HepG2 (cell line): Measurements from ENCODE around the gene IL32. TPM values are rescaled to one million over a fixed set of nuclear protein-coding genes. Genes with fewer than 3 reads are reported as not detected.
A peak's percentile ranks its signal among the peaks of the same experiment; 100 is the strongest.

Source experiments
- AGO1 ChIP-seq: fragments of 200-400 bp; formaldehyde crosslinking; IDR thresholded peaks from 2 replicates; pipeline ENCODE4 v1.6.1; 2017; ENCODE audit warnings: mild to moderate bottlenecking, low read depth, low read length, moderate library complexity; ENCODE audit not compliant: poor library complexity, severe bottlenecking
- ERF ChIP-seq: IDR thresholded peaks from 2 replicates; pipeline ENCODE4 v1.6.1; 2018; ENCODE audit warnings: missing biosample characterization, missing genetic modification reagents
- MAX ChIP-seq: IDR thresholded peaks from 2 replicates; pipeline ENCODE4 v1.6.1; 2012; ENCODE audit warnings: inconsistent platforms
- MED1 ChIP-seq: sonication (generic); formaldehyde crosslinking; IDR thresholded peaks from 2 replicates; pipeline ENCODE4 v1.4.0; 2020; ENCODE audit warnings: missing genetic modification reagents
- NFE2L1 ChIP-seq: sonication (generic); formaldehyde crosslinking; IDR thresholded peaks from 2 replicates; pipeline ENCODE4 v1.4.0; 2020; ENCODE audit warnings: missing genetic modification reagents, mild to moderate bottlenecking, borderline replicate concordance
- PLSCR1 ChIP-seq: sonication (generic); formaldehyde crosslinking; IDR thresholded peaks from 2 replicates; pipeline ENCODE4 v1.5.0; 2020; ENCODE audit warnings: missing genetic modification reagents, mild to moderate bottlenecking, borderline replicate concordance
- POLR2A ChIP-seq, 2 experiments: IDR thresholded peaks; 2 replicates each; pipeline ENCODE4 v1.6.1; 2011; ENCODE audit warnings: low read depth in 2 of 2, low read length in 2 of 2, mild to moderate bottlenecking in 1 of 2, moderate library complexity in 1 of 2; ENCODE audit not compliant: insufficient read depth in 1 of 2
- RELA ChIP-seq: sonication (generic); formaldehyde crosslinking; IDR thresholded peaks from 2 replicates; pipeline ENCODE4 v1.4.0; 2020; ENCODE audit warnings: missing genetic modification reagents
- RNF2 ChIP-seq: fragments of 450-650 bp; conservative IDR thresholded peaks from 2 replicates; pipeline ENCODE4 v1.6.1; 2016; ENCODE audit warnings: low read depth
- SALL2 ChIP-seq: sonication (generic); formaldehyde crosslinking; IDR thresholded peaks from 2 replicates; pipeline ENCODE4 v1.8.1; 2023; ENCODE audit warnings: mild to moderate bottlenecking, missing genetic modification reagents, inconsistent platforms
- SMARCC2 ChIP-seq: fragments of 450-650 bp; IDR thresholded peaks from 2 replicates; pipeline ENCODE4 v1.6.1; 2017; ENCODE audit warnings: antibody characterized with exemption, mild to moderate bottlenecking
- SP1 ChIP-seq, 2 experiments: fragments of 450-650 bp in 1 of 2; sonication (generic) in 1 of 2; formaldehyde crosslinking in 1 of 2; IDR thresholded peaks; 2 replicates each; pipeline versions ENCODE4 v1.4.0 to v1.6.1; 2016 to 2020; ENCODE audit warnings: missing genetic modification reagents in 1 of 2
- TCF12 ChIP-seq, 2 experiments: fragments of 450-650 bp in 1 of 2; sonication (generic) in 1 of 2; formaldehyde crosslinking in 1 of 2; IDR thresholded peaks; 2 replicates each; pipeline versions ENCODE4 v1.6.1 to v1.8.0; 2017 to 2022; ENCODE audit warnings: antibody characterized with exemption in 1 of 2, mild to moderate bottlenecking in 1 of 2, missing genetic modification reagents in 1 of 2, moderate library complexity in 1 of 2
- THAP11 ChIP-seq: IDR thresholded peaks from 2 replicates; pipeline ENCODE4 v1.6.1; 2016; ENCODE audit warnings: missing biosample characterization, missing genetic modification reagents
- WIZ ChIP-seq: sonication (generic); formaldehyde crosslinking; IDR thresholded peaks from 2 replicates; pipeline ENCODE4 v1.5.1; 2020; ENCODE audit warnings: mild to moderate bottlenecking, missing genetic modification reagents
- ZNF143 ChIP-seq: sonication (generic); formaldehyde crosslinking; IDR thresholded peaks from 2 replicates; pipeline ENCODE4 v1.4.0; 2020; ENCODE audit warnings: missing genetic modification reagents
- ZNF264 ChIP-seq: sonication (generic); formaldehyde crosslinking; IDR thresholded peaks from 2 replicates; pipeline ENCODE4 v1.4.0; 2020; ENCODE audit warnings: missing genetic modification reagents
- ZNF557 ChIP-seq: sonication (generic); formaldehyde crosslinking; IDR thresholded peaks from 2 replicates; pipeline ENCODE4 v1.4.0; 2020; ENCODE audit warnings: missing genetic modification reagents
- ZNF724P ChIP-seq: sonication (generic); formaldehyde crosslinking; IDR thresholded peaks from 2 replicates; pipeline ENCODE4 v1.8.0; 2022; ENCODE audit warnings: missing genetic modification reagents, borderline replicate concordance
- polyA plus RNA-seq, 8 experiments: library from polyadenylated mRNA; depleted of rRNA in 3 of 8; stranded (reverse) in 7 of 8; unstranded in 1 of 8; fragments of >200 nt; fragmentation: Illumina TruSeq in 4 of 8; extraction: Trizol in 4 of 8; gene quantifications; 2 replicates each; pipeline versions ENCODE4 v1.2.1 to v1.2.3, GENCODE V29; 2011 to 2016; ENCODE audit warnings: low read depth in 4 of 8, missing spikeins in 1 of 8, mixed read lengths in 1 of 8; ENCODE audit not compliant: insufficient read depth in 1 of 8
- total RNA-seq, 5 experiments: library from RNA; depleted of rRNA; stranded (reverse); fragments of >200 nt; fragmentation: Illumina TruSeq; extraction: Trizol; gene quantifications; 2 replicates each; pipeline ENCODE4 v1.2.3, GENCODE V29; 2016; ENCODE audit warnings: low read depth in 1 of 5
- TF ChIP-seq, protein P1 (sequence below): sonication (generic); formaldehyde crosslinking; IDR thresholded peaks from 2 replicates; pipeline ENCODE4 v1.9.0; 2021; ENCODE audit warnings: missing genetic modification reagents, borderline replicate concordance
- TF ChIP-seq, protein P2 (sequence below): sonication (generic); formaldehyde crosslinking; IDR thresholded peaks from 2 replicates; pipeline ENCODE4 v1.4.0; 2020; ENCODE audit warnings: missing genetic modification reagents, low read depth, mild to moderate bottlenecking, borderline replicate concordance
- TF ChIP-seq, protein P3 (sequence below): sonication (generic); formaldehyde crosslinking; IDR thresholded peaks from 2 replicates; pipeline ENCODE4 v1.4.0; 2020; ENCODE audit warnings: missing genetic modification reagents
- TF ChIP-seq, protein P4 (sequence below): sonication (generic); formaldehyde crosslinking; IDR thresholded peaks from 2 replicates; pipeline ENCODE4 v1.4.0; 2020; ENCODE audit warnings: missing genetic modification reagents

The IL32 gene
- total and polyA plus RNA-seq, 2 of the 13 experiments (the other 11 are each of a cell fraction or from before 2014, with no cell fraction given), result 115 to 165 TPM

DNA sequence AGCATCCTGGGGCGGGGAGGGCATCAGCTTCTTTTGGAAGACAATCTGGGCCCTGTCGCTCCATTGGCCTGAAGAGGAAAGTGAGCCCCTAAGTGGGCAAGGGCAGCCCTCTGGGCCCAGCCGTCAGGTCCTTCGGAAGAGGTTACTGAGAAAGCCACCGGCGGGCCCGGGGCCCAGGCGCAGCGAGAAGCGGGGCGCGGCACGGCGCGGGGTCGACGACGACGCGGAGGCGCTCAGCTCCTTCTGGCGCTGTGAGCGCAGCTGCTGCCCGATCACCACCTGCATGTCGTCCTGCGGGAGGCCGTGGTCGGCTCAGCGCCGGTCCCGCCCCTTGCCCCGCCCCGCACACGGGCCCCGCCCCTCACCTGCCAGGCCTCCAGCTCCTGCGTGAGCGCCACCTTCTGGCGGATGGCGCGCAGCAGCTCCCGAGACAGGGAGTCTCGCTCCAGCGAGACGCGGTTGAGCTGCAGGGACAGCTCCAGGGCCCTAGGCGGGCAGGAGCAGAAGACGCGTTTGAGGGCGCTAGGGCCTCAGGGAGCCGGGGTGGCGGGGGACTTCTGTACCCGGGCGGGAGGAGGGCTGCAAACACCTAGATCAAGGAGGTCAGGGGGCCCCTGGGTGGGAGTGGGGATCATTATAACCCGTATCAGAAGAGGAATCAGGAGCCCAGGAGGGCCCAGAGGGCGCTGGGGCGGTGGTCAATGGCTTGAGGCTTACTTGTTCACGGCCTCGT lies 37.3 kb upstream of the IL32 start (continued):
- TF ChIP-seq, protein P1, sequence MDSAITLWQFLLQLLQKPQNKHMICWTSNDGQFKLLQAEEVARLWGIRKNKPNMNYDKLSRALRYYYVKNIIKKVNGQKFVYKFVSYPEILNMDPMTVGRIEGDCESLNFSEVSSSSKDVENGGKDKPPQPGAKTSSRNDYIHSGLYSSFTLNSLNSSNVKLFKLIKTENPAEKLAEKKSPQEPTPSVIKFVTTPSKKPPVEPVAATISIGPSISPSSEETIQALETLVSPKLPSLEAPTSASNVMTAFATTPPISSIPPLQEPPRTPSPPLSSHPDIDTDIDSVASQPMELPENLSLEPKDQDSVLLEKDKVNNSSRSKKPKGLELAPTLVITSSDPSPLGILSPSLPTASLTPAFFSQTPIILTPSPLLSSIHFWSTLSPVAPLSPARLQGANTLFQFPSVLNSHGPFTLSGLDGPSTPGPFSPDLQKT, result no peak
- TF ChIP-seq MAX (peak; percentile 51; the same call in 1 of the 2 replicates), MED1 (CRISPR knock-in tag) (peak; percentile 64; the same call in 1 of the 2 replicates), SMARCC2 (no peak), RELA (0 out of 2 replicates have a peak, but pooled peaks have one; percentile 53), NFE2L1 (CRISPR knock-in tag) (no peak), AGO1 (peak; percentile 72), ZNF557 (CRISPR knock-in tag) (no peak), SP1 (IDR thresholded peaks at IDR 0.05) (no peak), SP1 (CRISPR knock-in tag; IDR thresholded peaks at IDR 0.05) (peak; percentile 92), TCF12 (IDR thresholded peaks at IDR 0.05) (no peak), TCF12 (CRISPR knock-in tag; IDR thresholded peaks at IDR 0.05) (no peak), THAP11 (CRISPR knock-in tag) (peak; percentile 87), PLSCR1 (CRISPR knock-in tag) (no peak), WIZ (CRISPR knock-in tag) (no peak), ZNF724P (CRISPR knock-in tag) (peak; percentile 30; the same call in 1 of the 2 replicates), ZNF264 (CRISPR knock-in tag) (peak; percentile 38; the same call in 1 of the 2 replicates), POLR2A (IDR thresholded peaks at IDR 0.05; ENCODE audit: insufficient read depth in 1 of 2, low read depth in 2 of 2, low read length in 2 of 2) (peak; percentile 23 to 48; a peak in 2 of 4 replicates), ERF (CRISPR knock-in tag) (0 out of 2 replicates have a peak, but pooled peaks have one; percentile 52), RNF2 (no peak), SALL2 (CRISPR knock-in tag) (no peak), ZNF143 (CRISPR knock-in tag) (0 out of 2 replicates have a peak, but pooled peaks have one; percentile 33)
- TF ChIP-seq, protein P2, sequence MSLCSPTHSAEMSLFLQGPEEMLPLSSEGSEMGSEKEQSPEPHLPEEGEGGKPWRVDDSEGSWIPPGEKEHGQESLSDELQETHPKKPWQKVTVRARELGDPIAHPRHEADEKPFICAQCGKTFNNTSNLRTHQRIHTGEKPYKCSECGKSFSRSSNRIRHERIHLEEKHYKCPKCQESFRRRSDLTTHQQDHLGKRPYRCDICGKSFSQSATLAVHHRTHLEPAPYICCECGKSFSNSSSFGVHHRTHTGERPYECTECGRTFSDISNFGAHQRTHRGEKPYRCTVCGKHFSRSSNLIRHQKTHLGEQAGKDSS, result peak; percentile 79; the same call in 1 of the 2 replicates
- TF ChIP-seq, protein P3, sequence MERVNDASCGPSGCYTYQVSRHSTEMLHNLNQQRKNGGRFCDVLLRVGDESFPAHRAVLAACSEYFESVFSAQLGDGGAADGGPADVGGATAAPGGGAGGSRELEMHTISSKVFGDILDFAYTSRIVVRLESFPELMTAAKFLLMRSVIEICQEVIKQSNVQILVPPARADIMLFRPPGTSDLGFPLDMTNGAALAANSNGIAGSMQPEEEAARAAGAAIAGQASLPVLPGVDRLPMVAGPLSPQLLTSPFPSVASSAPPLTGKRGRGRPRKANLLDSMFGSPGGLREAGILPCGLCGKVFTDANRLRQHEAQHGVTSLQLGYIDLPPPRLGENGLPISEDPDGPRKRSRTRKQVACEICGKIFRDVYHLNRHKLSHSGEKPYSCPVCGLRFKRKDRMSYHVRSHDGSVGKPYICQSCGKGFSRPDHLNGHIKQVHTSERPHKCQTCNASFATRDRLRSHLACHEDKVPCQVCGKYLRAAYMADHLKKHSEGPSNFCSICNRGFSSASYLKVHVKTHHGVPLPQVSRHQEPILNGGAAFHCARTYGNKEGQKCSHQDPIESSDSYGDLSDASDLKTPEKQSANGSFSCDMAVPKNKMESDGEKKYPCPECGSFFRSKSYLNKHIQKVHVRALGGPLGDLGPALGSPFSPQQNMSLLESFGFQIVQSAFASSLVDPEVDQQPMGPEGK, result peak; percentile 47; the same call in 1 of the 2 replicates
- TF ChIP-seq, protein P4, sequence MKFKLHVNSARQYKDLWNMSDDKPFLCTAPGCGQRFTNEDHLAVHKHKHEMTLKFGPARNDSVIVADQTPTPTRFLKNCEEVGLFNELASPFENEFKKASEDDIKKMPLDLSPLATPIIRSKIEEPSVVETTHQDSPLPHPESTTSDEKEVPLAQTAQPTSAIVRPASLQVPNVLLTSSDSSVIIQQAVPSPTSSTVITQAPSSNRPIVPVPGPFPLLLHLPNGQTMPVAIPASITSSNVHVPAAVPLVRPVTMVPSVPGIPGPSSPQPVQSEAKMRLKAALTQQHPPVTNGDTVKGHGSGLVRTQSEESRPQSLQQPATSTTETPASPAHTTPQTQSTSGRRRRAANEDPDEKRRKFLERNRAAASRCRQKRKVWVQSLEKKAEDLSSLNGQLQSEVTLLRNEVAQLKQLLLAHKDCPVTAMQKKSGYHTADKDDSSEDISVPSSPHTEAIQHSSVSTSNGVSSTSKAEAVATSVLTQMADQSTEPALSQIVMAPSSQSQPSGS, result no peak
